ENCODE measurements around the gene ATP7B. TPM values are rescaled to one million over a fixed set of nuclear protein-coding genes. Genes with fewer than 3 reads are reported as not detected.

ATP7B gene
- total RNA-seq, 2 experiments from 2014 or later = 0.85 to 1.2 TPM

GRCh38 chr13:51914137-51914493 is 97.1 kb downstream of the ATP7B start:
- H3K27ac ChIP-seq (ENCODE audit: low read depth in 1 of 2, low read length in 2 of 2) = no peak overlapping the region
- no peaks in the 10 kb centered on the region for H3K36me3 Mint-ChIP-seq (ENCODE audit: low read depth)
- ChIA-PET CTCF (no interaction called here), POLR2A (no interaction called here)
- H3K9me3 Mint-ChIP-seq = no peaks in the 10 kb centered on the region
- no peaks in the 10 kb centered on the region for H3K27me3 Mint-ChIP-seq
- ATAC-seq (ENCODE audit: poor library complexity) (no peak), DNase-seq (no peak)
- H3K27ac Mint-ChIP-seq = no peak overlapping the region
- H3K4me3 Mint-ChIP-seq = no peak overlapping the region
- intact Hi-C loops (cut with DNase I, micrococcal nuclease) = no loop called here
- H3K27me3 ChIP-seq (ENCODE audit: control insufficient read depth in 1 of 2, insufficient read depth in 2 of 2, low read length in 2 of 2) = no peaks in the 10 kb centered on the region
- H3K4me3 ChIP-seq (ENCODE audit: low read length) = no peak overlapping the region
- H3K9me3 ChIP-seq (ENCODE audit: control insufficient read depth in 1 of 2, insufficient read depth in 1 of 2, low read length in 2 of 2) = no peaks in the 10 kb centered on the region
- H3K36me3 ChIP-seq (ENCODE audit: insufficient read depth, low read length) = no peaks in the 10 kb centered on the region
- peaks cover 11% of the 10 kb centered on the region for H3K4me1 Mint-ChIP-seq (ENCODE audit: low read depth)
- TF ChIP-seq CTCF (IDR thresholded peaks at IDR 0.05) = no peak
- H3K4me1 ChIP-seq (ENCODE audit: insufficient read depth, low read length) = no peaks in the 10 kb centered on the region

GRCh38 chr13:51913421-51914136 is 97.7 kb downstream of the ATP7B start:
- DNase-seq (no peak), ATAC-seq (ENCODE audit: poor library complexity) (no peak)
- H3K27ac ChIP-seq (ENCODE audit: low read depth in 1 of 2, low read length in 2 of 2) = no peak overlapping the region
- H3K27me3 Mint-ChIP-seq = no peaks in the 10 kb centered on the region
- no peaks in the 10 kb centered on the region for H3K36me3 Mint-ChIP-seq (ENCODE audit: low read depth)
- no peaks in the 10 kb centered on the region for H3K27me3 ChIP-seq (ENCODE audit: control insufficient read depth in 1 of 2, insufficient read depth in 2 of 2, low read length in 2 of 2)
- TF ChIP-seq CTCF (IDR thresholded peaks at IDR 0.05) = no peak
- H3K27ac Mint-ChIP-seq = no peak overlapping the region
- ChIA-PET CTCF (no interaction called here), POLR2A (interaction anchor here (0.8 kb wide), 1 partner anchor 99 kb away, joined by 3 read pairs; the partner anchor contains the start of gene ALG11)
- H3K4me3 Mint-ChIP-seq = no peak overlapping the region
- peaks cover 3% of the 10 kb centered on the region for H3K4me1 ChIP-seq (ENCODE audit: insufficient read depth, low read length)
- intact Hi-C loops (cut with DNase I, micrococcal nuclease) = no loop called here
- no peaks in the 10 kb centered on the region for H3K9me3 ChIP-seq (ENCODE audit: control insufficient read depth in 1 of 2, insufficient read depth in 1 of 2, low read length in 2 of 2)
- no peak overlapping the region for H3K4me3 ChIP-seq (ENCODE audit: low read length)
- H3K36me3 ChIP-seq (ENCODE audit: insufficient read depth, low read length) = no peaks in the 10 kb centered on the region
- peaks cover 15% of the 10 kb centered on the region for H3K4me1 Mint-ChIP-seq (ENCODE audit: low read depth)
- no peaks in the 10 kb centered on the region for H3K9me3 Mint-ChIP-seq

- Mint-ChIP-seq H3K27me3 (no peaks in the 10 kb centered on the region), H3K27ac (no peak overlapping the region), H3K4me3 (no peak overlapping the region), H3K36me3 (ENCODE audit: low read depth) (no peaks in the 10 kb centered on the region), H3K4me1 (ENCODE audit: low read depth) (peaks cover 15% of the 10 kb centered on the region), H3K9me3 (no peaks in the 10 kb centered on the region)
- peaks cover 3% of the 10 kb centered on the region for H3K4me1 ChIP-seq (ENCODE audit: insufficient read depth, low read length)
- intact Hi-C loops (cut with DNase I, micrococcal nuclease) = no loop called here
- H3K36me3 ChIP-seq (ENCODE audit: insufficient read depth, low read length) = no peaks in the 10 kb centered on the region
- POLR2A ChIA-PET = interaction anchor here (0.6 to 0.8 kb wide), 2 partner anchors 92 to 100 kb away, joined by 3 to 4 read pairs; partner anchors contain the start of gene ALG11
- CTCF ChIA-PET = no interaction called here
- H3K27ac ChIP-seq (ENCODE audit: low read depth in 1 of 2, low read length in 2 of 2) = no peak overlapping the region
- no peaks in the 10 kb centered on the region for H3K9me3 ChIP-seq (ENCODE audit: control insufficient read depth in 1 of 2, insufficient read depth in 1 of 2, low read length in 2 of 2)
- no peaks in the 10 kb centered on the region for H3K27me3 ChIP-seq (ENCODE audit: control insufficient read depth in 1 of 2, insufficient read depth in 2 of 2, low read length in 2 of 2)
- DNase-seq (no peak), ATAC-seq (ENCODE audit: poor library complexity) (no peak)
- no peak overlapping the region for H3K4me3 ChIP-seq (ENCODE audit: low read length)
- TF ChIP-seq CTCF (IDR thresholded peaks at IDR 0.05) = no peak
Measured at GRCh38 chr13:51912511-51913225, 98.6 kb downstream of the ATP7B start.

All from CD4-positive, alpha-beta T cell (primary cell).